HL-60 (cell line): ENCODE results near the gene SLC4A8.

Experiments
- DNase-seq, 2 experiments: peaks; one replicate each; pipeline ENCODE4 v3.0.0-alpha.2; 2010 to 2020; ENCODE audit warnings: low read depth in 1 of 2, low spot score in 1 of 2
- H3K27ac ChIP-seq: fragments of 250-450 bp; sonication (Bioruptor Pico); replicated peaks from 2 replicates; pipeline ENCODE4 v1.5.1; 2020; ENCODE audit warnings: mild to moderate bottlenecking, moderate library complexity
- H3K27me3 ChIP-seq: fragments of 250-450 bp; sonication (Bioruptor Pico); 2 replicates; pipeline ENCODE4 v1.5.1; 2021; ENCODE audit warnings: mild to moderate bottlenecking, moderate library complexity; ENCODE audit not compliant: insufficient read depth, poor library complexity, severe bottlenecking
- H3K4me3 ChIP-seq: replicated peaks from 2 replicates; pipeline ENCODE4 v1.5.1; 2011; ENCODE audit warnings: mild to moderate bottlenecking, control low read depth, low read length; ENCODE audit not compliant: insufficient read depth
- CTCF ChIP-seq: IDR thresholded peaks from one replicate; pipeline ENCODE4 v1.5.1; 2011; ENCODE audit warnings: low read length, control low read depth, inconsistent platforms; ENCODE audit not compliant: insufficient read depth
- GABPA ChIP-seq: IDR thresholded peaks from 2 replicates; pipeline ENCODE4 v1.6.1; 2012; ENCODE audit warnings: low read depth
- POLR2AphosphoS5 ChIP-seq: IDR thresholded peaks from 2 replicates; pipeline ENCODE4 v1.6.1; 2012; ENCODE audit warnings: low read depth
- REST ChIP-seq: IDR thresholded peaks from 2 replicates; pipeline ENCODE4 v1.6.1; 2012; ENCODE audit warnings: low read depth; ENCODE audit not compliant: insufficient replicate concordance
- SPI1 ChIP-seq: IDR thresholded peaks from 2 replicates; pipeline ENCODE4 v1.6.1; 2012; ENCODE audit warnings: low read depth, mild to moderate bottlenecking, borderline replicate concordance

Gene SLC4A8

GRCh38 chr12:51443573-51443972 is 18.9 kb downstream of the SLC4A8 start:
- no peak for TF ChIP-seq POLR2AphosphoS5
- TF ChIP-seq CTCF, result no peak
- no peak for TF ChIP-seq GABPA
- TF ChIP-seq SPI1, result no peak
- TF ChIP-seq REST, result no peak
- Histone ChIP-seq H3K4me3 (no peak overlapping the region), H3K27me3 (peaks cover 2% of the 10 kb centered on the region), H3K27ac (no peak overlapping the region)
- DNase-seq, result no peak

GRCh38 chr12:51448618-51449256 is 24.1 kb downstream of the SLC4A8 start:
- TF ChIP-seq SPI1, result peak; percentile 56; the same call in 1 of the 2 replicates
- TF ChIP-seq POLR2AphosphoS5, result no peak

GRCh38 chr12:51449580-51450246 is 25.1 kb downstream of the SLC4A8 start:
- no peak for TF ChIP-seq REST
- no peak for TF ChIP-seq POLR2AphosphoS5
- no peak for TF ChIP-seq GABPA
- TF ChIP-seq CTCF, result no peak
- TF ChIP-seq SPI1, result no peak
- no peak overlapping the region for H3K27ac ChIP-seq
- no peak overlapping the region for H3K4me3 ChIP-seq
- DNase-seq, result no peak
- H3K27me3 ChIP-seq, result peaks cover 2% of the 10 kb centered on the region

More at GRCh38 chr12:51448618-51449256, 24.1 kb downstream of the SLC4A8 start:
- peak in 1 of 2 experiments; percentile 7 for DNase-seq
- H3K27ac ChIP-seq, result no peak overlapping the region
- H3K4me3 ChIP-seq, result no peak overlapping the region
- peaks cover 2% of the 10 kb centered on the region for H3K27me3 ChIP-seq

- Histone ChIP-seq H3K27me3 (peaks cover 2% of the 10 kb centered on the region), H3K4me3 (no peak overlapping the region), H3K27ac (no peak overlapping the region)
- no peak for DNase-seq
- TF ChIP-seq GABPA (no peak), CTCF (no peak), REST (no peak), POLR2AphosphoS5 (no peak), SPI1 (no peak)
Measured at GRCh38 chr12:51450333-51450732, 25.7 kb downstream of the SLC4A8 start.
